Neural progenitor cell (in vitro differentiated cells): ENCODE measurements around the gene ACYP1.

Experiments used
- EZH2 ChIP-seq: fragments of 200-600 bp; sonication (generic); IDR thresholded peaks from 2 replicates; pipeline ENCODE4 v1.6.1; 2017; ENCODE audit warnings: antibody characterized with exemption, mild to moderate bottlenecking, moderate library complexity
- EZH2phosphoT487 ChIP-seq: fragments of 200-600 bp; sonication (generic); IDR thresholded peaks from 2 replicates; pipeline ENCODE4 v1.6.1; 2017; ENCODE audit warnings: antibody characterized with exemption
- TF ChIP-seq, protein P1 (sequence below): fragments of 200-600 bp; sonication (generic); IDR thresholded peaks from 2 replicates; pipeline ENCODE4 v1.5.1; 2017; ENCODE audit warnings: antibody characterized with exemption, mild to moderate bottlenecking

GRCh38 chr14:75092698-75093097 is 28.9 kb upstream of the ACYP1 start:
- TF ChIP-seq, protein P1, sequence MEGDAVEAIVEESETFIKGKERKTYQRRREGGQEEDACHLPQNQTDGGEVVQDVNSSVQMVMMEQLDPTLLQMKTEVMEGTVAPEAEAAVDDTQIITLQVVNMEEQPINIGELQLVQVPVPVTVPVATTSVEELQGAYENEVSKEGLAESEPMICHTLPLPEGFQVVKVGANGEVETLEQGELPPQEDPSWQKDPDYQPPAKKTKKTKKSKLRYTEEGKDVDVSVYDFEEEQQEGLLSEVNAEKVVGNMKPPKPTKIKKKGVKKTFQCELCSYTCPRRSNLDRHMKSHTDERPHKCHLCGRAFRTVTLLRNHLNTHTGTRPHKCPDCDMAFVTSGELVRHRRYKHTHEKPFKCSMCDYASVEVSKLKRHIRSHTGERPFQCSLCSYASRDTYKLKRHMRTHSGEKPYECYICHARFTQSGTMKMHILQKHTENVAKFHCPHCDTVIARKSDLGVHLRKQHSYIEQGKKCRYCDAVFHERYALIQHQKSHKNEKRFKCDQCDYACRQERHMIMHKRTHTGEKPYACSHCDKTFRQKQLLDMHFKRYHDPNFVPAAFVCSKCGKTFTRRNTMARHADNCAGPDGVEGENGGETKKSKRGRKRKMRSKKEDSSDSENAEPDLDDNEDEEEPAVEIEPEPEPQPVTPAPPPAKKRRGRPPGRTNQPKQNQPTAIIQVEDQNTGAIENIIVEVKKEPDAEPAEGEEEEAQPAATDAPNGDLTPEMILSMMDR, result no peak
- TF ChIP-seq EZH2phosphoT487, result no peak
- no peak for TF ChIP-seq EZH2
